ENCODE results near the gene ABHD14A.

The ABHD14A gene

GRCh38 chr3:52020796-52021195 is 45.9 kb downstream of the ABHD14A start:
- no peak for DNase-seq (ENCODE audit: low spot score)

DNA sequence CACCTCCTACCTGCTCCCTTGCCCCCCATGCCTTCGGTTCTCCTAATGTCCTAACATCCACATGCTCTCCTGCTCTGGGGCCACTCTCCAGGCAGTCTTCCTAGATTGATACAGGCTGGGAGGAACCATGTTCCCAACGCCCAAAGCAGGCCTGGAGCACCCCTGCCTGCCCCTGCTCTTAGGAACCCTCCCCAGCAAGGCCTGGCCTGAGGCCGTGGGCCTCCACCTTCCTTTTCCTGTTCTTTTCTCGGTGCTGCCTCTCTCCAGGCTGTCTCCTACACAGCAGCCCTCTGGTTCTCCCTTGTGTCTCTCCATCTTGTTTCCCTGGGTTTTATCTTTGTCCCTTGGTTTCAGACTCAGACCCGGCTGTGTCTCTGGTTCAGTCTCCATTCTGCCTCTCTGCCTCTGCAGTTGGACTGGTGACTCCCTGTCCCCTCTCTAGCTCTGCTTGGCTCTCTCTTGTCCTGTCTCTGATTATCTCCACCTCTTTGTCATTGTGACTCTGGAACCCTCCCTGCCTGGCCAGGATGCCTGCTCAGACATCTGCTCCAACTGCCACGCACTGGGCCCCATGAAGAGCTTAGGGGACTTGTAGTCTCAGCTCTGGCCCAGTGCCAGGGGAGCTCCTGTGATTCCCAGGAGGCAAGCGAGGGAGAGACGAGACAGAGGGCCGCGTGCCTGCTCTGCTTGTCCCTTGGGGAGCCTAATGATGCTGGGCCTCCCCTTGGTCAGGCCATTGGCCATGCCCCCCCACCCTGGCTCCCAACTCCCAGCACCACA is 46.8 kb downstream of the ABHD14A start:
- no peak for DNase-seq (ENCODE audit: low spot score)

GRCh38 chr3:52022323-52023100 is 47.6 kb downstream of the ABHD14A start:
- DNase-seq (ENCODE audit: low spot score): no peak

- no peak for DNase-seq (ENCODE audit: low spot score)
These were observed 48.4 kb downstream of the ABHD14A start for GRCh38 chr3:52023101-52023770.

DNA sequence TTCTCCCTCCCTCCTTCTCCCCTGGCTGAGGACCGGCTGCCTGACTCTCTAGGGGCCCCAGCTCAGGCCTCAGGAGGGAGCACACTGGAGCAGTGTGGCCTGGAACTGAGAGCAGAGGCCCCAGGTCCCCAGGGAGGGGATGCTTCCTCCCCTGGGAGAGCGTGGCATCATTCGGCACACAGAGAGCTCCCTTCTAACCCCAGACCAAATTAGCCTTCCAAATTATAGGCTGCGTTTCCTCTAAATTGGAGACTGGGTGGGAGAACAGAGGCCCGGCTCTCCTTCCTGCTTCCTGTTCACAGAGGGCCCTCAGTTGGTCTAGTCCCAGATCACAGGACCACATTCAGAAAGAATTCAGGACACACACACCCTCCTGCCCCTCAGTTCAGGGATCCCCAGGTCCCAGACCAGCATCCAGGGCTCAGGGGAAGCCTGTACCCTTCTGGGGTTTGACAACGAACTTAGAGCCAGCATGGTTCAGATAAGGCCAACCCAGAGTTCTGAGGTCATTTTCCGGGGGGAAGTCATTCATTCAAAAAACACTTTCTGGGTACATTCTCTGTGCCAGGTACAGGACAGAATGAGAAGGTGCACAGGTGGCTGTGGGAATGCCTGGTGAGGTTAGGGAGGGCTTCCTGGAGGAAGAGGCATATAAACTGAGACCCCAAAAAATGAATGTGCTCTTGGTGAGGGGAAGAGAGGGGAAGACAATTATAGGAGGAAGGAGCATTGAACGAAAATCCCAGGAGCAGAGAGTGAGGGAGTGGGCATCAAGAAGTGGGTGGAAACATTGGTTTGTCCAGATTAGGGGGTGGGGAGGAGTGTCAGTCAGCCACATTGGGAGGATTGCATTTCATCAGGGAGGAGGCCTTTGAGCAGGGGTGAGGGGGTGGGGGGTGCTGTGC is 49.2 kb downstream of the ABHD14A start:
- DNase-seq (ENCODE audit: low spot score): peak; percentile 62

GRCh38 chr3:52024765-52025452 is 50.0 kb downstream of the ABHD14A start:
- DNase-seq (ENCODE audit: low spot score): no peak

GRCh38 chr3:52025453-52025852 is 50.6 kb downstream of the ABHD14A start:
- DNase-seq (ENCODE audit: low spot score): no peak

- no peak for DNase-seq (ENCODE audit: low spot score)
These were observed 51.2 kb downstream of the ABHD14A start for GRCh38 chr3:52026041-52026440.

DNA sequence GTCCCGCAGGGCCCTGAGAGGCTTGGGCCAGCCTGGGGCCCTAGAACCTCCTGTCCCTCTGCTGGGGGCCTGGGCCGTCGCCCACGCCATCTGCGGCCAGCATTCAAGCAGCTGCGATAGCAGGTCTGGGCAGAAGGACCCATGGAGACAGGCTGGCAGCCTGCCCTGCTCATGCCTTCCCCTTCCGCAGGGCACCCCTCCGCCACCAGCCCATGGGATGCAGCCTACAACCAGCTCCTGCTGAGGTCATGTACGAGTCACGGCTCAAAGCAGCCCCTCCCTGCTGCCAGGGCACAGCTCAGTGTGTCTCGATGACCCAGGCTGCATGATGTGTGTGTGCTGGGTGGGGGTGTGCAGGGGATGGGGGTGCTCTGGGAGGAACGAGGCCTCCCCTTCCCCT is 53.7 kb downstream of the ABHD14A start:
- DNase-seq (ENCODE audit: low spot score): no peak

DNA sequence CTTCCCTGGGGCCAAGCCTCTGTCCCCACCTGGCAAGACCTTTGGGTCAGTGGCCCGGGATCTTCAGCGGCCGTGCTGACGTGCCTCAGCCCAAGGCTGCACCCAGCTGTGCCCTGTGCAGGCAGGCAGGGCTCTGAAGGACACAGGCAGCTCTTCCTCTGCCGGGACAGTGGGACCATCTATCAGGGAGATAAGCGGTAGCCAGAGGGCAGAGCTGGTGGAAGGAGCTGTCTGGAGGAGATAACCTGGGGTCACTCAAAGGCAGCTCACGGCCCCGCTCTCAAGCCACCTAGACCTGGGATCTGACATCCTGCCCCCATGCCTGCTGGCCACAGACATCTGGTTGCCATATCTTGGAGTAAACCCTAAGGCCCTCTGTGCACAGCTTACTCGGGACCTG is 54.2 kb downstream of the ABHD14A start:
- no peak for DNase-seq (ENCODE audit: low spot score)

DNA sequence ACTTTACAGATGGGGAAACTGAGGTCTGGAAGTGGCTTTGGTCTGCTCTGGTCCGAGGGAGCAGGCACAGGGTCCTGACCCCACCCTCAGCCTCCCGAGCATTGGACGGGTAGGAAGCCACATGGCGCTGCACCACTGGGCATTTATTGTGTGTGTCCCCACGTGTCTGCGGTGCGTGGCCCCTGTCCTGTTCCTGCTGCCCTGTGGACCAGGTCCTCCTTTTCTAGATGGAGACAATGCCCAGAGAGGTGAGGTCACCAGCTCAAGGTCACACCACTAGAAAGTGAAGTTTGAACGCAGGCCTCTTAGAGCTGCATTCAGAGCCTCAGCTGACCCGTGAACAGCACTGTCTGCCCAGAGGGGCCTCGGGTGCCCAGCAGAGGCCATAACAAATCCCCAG is 54.7 kb downstream of the ABHD14A start:
- DNase-seq (ENCODE audit: low spot score): no peak

All from germinal center (tissue), 1 donor.